ENCODE measurements around the gene VHLL.
"Not testable (repeated sequence)": the region's sequence is repeated elsewhere in the genome, so short reads cannot be mapped to it uniquely, and the experiment has no call there.

The VHLL gene

DNA sequence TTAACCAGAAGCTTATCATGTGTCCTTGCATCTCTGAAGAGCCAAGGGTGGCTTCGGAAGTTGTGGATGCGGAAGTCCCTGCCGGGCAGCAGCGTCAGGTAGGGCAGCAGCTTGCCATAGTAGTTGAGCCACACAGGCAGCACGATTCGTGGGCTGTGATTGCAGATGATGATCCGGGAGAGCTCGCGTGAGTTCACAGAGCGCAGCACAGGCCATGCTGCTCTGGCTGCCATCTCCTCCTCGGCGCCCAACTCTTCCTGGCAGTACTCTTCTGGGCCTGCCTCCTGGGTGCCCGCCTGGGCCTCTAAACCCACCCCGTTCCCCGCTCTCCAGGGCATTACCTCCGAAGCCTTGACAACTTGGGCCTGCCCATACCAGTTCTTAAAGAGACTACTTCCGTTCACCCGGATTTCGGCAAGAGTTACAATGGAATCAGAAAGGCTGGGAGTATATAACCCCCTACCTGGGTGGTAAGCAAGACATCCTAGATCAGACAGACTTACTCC lies at the start of gene VHLL:
VHLL (minus strand) TSS at position 456 of the 506 bp plus-strand sequence; CDS start at position 338, 118 bp downstream.
- no peak for DNase-seq

DNA sequence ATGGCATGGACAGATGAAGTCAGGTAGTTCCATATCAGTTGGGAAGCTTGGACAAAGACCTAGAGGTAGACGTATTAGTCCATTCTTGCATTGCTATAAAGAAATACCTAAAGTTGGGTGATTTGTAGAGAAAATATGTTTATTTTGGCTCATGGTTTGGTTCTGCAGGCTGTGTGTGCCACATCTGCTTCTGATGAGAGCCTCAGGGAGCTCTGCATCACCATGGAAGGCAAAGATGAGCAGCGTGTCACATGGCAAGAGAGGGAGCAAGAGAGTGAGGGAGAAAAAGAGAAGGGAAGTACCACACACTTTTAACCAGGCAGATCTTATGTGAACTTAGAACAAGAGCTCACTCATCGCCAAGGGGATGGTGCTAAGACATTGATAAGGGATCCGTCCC lies 48.2 kb upstream of the VHLL start:
- DNase-seq, result peak; percentile 79

DNA sequence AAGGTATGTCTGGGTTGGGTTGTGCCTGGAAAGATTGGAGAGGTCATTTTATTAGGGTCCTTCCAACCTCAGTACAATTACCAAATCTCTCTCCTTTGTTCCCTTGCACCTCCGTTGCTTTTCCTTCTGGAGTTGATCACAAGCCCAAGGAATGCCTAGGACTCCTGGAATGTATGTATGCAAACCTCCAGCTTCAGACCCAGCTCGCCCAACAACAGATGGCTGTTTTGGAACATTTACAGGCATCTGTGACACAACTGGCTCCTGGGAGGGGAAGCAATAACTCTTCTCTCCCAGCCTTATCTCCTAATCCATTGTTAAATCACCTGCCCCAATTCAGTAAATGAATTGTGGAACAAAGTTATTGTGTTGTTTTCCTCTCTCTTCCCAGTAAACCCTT lies 47.5 kb upstream of the VHLL start:
- DNase-seq, result peak; percentile 67

DNA sequence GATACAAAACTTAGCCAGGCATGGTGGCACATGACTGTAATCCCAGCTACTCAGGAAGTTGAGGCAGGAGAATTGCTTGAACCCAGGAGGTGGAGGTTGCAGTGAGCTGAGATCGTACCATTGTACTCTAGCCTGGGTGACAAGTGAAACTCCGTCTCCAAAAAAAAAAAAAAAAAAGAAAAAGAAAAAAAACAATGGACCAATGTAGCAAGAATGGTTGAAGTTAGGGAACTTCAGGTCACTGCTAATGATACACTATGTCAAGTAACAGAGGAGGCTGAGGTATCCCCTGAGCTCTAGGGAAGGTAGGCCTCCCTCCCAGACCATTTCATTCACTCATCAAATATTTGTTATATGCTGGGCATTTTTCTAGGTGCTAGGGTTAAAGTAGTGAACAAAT lies 46.9 kb upstream of the VHLL start:
- not testable (repeated sequence) for DNase-seq

DNA sequence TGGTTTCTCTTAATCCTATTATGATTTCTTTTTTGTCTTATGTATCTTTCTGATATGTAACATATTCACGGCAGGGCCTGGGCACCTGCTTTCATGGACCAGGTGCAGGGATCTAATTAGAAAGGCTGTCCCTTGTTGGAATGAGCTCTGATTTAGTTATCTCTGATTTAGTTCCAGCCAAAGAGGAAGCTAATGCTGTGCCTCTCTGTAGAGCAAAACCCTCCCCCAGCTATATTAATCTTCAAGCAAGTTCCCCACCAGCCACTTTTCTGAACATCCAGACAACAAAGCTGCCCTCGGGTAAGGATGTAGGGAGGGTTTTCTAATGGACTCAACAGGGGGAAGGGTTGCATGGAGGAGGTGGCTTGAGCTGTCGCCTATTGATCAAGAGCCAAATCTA lies 45.3 kb upstream of the VHLL start:
- no peak for DNase-seq

DNA sequence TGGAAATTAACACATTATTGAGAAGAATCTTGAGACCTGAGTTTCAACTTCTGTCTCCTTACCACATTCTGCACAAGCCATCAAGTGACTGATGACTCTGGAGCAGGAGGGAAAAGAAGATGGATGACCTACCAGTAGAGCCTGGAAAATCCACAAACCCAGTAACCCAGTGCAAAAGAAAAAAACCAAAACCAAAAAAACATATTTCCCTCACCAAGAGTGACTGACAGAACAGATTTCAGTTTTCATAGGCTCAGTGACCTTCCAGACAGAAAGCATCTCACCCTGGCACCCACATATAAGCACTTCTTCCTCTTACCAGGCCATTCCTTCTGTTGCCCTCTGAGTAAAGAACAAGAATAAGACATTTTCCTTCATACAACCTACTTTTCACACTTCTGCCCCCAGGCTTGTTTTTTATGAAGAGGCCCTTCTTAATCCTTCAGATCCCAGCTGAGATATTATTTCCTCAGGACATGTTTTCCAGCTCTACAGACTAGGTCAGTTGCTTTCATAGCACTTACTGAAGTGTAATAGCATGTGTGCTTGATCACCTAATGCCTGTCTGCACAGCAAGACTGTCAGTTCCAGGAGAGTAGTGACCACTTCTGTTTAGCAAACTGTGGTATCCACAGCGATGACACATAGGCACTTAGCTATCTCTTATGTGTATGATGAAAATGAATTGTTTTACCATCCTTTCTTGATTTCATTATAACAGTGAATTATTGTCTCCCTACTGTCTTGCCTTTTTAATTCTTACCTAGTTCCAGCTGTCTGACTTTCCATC lies 43.3 kb upstream of the VHLL start:
- DNase-seq, result no peak

DNA sequence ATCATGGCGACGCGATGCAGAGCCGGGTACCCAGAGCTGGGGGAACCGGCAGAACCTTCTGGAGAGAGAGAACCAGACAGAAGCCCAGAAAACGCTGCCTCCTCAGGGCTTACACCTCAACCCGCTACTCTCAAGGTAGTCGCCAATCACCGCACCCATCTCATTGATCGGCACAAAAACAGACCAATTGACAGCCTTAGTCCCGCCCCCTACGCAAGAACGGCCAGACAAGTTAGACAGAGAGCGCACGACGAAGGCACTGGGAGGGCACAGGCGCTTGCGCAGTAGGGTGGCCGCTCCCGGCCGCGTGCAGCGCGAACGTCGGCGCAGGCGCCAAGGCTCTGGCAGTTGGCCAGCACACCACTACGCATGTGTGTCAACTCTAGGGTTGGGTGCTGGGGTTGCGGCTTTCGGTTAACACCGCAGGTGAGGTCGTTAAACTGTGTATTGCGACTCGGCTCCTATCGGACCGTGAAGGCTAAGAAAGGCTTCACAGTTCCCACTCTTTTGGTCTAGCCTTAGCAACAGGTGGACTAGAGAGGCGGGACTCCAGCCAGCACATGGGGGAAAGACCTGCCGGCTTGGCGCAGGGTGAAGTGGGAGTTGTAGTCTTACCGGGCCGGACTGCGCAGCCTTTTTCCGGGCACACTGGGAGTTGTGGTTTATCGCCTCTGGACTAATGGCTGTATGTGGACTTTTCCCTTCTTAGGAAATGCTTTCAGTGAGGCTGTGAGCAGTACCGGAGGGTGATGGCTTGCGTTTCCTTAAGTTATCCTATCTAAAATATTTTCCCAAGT lies 39.3 kb upstream of the VHLL start, which contains the start of the genes CCT3 and TSACC:
CCT3 (minus strand) TSS at position 113 of the 797 bp plus-strand sequence; CDS start at position 5, 108 bp downstream.
TSACC (plus strand) TSS at position 347 of the 797 bp plus-strand sequence. CDS start 1,232 bp downstream, outside the sequence.
- peak; percentile 100 for DNase-seq

DNA sequence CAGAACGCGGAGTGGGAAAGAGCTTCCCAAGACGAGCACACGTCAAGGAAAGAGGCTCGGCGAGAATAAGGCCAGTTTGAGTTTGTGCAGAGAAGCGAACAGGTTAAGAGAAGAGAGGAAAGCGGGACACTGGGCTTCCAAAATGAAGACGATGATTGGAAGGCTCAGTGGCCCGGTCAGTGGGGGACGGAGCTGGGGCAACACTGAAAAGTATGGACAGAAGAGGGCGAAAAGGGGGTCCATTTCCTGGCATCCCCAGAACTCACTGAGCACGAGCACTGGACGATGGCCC lies 38.7 kb upstream of the VHLL start:
- no peak for DNase-seq

DNA sequence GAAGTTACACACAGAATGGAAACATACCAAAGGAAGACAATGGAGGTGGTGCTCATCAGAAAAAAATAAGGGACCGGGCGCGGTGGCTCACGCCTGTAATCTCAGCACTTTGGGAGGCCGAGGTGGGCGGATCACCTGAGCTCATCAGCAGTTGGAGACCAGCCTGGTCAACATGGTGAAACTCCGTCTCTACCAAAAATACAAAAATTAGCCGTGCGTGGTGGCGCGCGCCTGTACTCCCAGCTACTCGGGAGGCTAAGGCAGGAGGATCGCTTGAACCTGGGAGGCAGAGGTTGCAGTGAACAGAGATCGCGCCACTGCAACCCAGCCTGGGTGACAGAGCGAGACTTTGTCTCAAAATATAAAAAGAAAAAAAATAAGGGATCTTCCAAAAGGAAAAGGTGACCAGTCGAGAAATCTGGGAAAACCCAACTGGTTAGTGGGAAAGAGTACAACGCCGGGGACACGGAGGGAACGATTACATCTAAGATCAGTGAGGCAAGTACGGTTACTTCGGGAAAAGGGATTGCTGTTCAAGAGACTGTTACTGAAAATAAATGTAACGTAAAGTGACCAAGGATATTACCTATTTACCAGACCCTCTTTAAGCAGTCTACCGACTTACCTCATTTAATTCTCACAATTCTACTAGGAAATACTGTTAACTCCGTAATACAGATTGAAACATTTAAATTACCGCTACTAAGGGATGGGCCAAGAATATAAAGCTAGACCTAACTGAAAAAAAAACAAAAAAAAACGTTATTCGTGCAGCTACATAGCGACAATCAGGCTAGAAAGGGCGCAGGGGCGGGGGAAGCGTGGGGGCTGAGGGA lies 38.2 kb upstream of the VHLL start:
- no peak for DNase-seq

DNA sequence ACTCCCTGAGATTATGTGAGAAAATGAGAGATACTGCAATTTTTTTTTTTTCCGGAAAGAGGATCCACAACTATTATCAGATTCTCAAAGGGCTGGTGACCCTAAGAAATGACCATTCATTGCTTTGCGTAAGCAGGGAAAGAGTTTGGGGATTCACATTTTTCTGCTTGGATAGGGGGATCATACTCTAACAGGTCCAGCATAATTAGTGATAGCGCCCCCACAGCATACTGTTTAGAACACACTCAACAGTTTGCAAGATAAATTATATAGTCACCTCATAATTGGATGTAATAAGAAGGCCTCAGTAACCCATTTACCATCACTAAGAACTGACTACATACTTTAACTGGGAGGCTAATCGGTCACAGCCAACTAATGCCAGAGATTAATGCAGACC lies 37.1 kb upstream of the VHLL start:
- no peak for DNase-seq

DNA sequence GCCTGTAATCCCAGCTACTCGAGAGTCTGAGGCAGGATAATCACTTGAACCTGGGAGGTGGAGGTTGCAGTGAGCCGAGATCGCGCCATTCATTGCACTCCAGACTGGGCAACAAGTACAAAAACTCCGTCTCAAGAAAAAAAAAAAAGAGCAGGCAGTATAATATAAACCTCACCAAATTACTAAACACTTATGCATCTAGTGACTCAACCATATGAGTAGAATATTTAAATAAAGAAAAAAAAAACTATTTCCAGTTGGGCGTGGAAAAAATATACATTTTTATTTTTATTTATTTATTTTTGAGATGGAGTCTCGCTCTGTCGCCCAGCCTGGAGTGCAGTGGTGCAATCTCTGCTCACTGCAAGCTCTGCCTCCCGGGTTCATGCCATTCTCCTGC lies 24.1 kb upstream of the VHLL start:
- DNase-seq, result peak; percentile 15

DNA sequence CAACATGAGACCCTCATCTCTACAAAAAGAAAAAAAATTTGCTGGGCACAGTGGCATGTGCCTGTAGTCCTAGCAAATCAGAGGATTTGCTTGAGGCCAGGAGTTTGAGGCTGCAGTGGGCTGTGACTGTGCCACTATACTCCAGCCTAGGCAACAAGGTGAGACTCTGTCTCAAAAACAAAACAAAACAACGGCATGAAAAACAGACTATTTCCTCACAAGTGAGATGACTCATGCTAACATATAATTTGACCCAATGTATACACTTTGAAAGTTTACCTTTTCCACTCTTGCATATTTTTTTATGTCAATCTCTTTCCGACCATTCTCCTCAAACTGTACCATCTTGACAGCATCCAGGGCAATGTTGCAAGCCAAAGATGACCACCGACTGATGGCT lies 21.5 kb upstream of the VHLL start:
- no peak for DNase-seq

DNA sequence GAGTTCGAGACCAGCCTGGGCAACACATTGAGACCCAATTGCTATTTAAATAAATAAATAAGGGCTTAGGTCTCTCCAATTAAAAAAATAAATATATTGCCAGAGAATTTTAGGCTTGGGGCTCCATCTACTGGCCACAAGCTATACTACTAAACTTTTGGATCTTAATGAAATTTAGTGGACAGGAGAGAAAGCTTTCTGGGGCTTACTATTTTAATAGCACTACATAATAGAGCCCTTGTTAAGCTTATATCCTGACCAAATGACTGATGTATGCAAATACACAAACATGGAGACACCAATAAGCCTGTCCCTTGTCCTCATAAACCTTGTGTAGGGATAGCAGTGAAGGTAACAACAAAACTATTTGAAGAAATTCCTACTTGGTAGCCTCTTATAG lies 20.6 kb upstream of the VHLL start:
- peak; percentile 25 for DNase-seq

DNA sequence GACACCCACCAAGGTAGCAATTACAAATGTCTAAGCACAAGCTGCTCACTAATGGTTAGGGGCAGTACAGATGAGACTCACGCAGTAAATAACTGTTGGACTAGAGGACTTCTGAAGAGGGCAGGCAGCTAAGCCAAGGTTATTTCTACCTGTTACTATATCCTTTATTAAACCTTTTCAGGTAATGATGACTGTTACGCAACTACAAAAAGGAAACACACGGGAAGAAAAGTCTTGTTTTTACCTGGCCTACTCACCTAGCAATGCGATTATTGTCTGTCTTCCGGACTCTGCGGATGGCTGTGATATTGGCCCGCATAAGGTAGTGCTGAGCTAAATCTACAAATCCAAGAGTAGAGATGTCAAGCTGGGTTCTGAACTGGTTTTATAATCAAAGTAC lies 17.8 kb upstream of the VHLL start:
- no peak for DNase-seq

DNA sequence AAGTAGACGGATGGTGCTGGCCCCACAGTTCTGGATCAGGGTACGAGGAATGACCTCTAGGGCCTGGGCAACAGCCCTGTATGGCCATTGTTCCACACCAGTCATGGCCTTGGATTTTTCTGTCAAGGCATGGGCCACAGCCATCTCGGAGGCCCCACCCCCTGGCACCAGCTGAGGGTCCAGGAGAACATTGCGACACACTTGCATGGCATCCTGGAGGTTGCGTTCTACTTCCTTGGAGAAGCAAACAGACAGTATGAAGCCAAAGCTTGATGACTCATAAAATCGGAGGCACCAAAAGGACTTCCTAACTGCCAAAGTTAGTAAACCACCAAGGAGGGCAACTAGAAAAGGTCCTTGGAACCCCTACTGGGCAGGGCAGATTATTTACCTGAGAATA lies 11.9 kb upstream of the VHLL start:
- DNase-seq, result no peak

DNA sequence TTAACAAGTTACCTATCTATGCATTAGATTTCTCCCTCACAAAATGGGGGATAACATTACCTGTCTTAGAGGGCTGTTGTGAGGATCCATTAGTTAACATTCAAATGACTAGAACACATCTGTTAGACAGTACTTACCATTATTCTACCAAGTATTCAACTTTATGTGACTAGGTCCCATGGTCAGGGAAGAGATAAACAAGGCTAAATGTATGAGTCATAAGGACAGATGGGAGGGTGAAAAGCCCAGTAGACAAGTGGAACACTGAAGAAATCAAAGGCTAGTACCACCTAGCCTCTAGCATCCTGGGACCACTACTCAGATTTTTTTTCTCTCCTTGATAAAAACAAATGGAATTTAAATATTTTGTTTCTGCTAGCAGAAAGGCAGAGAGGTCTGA lies 9.0 kb upstream of the VHLL start:
- DNase-seq, result no peak

DNA sequence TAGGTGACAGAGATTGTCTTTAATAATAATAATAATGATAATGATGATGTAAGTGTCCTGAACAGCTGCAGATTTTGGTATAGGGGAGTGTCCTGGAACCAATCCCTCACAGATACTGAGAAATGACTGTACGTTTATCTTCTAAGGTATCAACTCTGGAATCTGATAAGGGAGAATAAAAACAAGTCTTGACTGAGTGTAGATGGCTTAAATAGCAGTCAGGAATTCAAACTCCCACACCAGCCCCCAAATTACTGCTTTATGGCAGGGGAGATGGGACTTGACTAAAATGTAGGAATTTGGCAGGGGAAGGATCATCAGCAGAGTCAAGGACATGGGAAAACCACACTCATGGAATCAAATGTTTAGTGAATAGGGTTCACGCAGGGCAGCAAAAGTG lies 6.1 kb upstream of the VHLL start:
- DNase-seq, result no peak

DNA sequence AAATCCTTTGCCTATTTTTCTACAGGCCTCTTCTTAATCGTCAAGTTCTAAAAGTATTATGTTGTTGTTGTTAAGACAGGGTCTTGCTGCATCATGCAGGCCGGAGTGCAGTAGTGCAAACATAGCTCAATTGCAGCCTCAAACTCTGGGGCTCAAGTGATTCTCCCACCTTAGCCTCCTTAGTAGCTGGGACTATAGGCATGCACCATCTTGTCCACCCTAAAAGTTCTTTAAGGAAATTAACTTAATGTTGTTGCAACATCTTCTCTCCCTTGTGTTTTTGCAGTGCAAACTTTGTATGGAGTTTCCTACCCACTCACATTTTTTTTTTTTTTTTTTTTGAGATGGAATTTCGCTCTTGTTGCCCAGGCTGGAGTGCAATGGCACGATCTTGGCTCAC lies 4.1 kb upstream of the VHLL start:
- no peak for DNase-seq

DNA sequence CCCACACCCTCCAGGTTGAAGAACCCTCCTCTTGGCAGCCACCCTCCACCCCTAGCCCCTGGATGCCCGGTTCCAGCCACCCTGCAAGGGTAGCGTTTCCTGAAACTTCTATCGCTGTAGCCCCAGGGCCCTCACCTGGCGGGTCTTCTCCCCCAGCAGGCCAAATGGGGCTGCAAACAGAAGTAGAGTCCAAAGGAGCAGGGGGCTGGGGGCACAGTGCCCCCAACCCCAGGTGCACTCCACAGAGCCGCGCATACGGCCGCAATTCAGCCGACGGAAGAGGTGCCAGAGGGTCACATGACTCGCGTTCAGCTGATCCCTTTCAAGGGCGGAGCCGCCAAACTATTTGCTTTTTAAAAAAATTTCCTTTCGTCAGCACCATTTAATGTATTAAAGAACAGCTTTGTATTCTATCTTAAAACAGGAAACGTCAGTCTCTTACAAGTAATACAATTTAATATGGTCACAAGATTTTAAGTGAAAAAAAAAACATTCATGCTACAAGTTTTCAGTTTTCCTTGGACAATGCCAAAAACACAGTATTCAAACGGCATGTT lies 3.6 kb downstream of the VHLL start, which contains the start of gene GLMP:
GLMP (minus strand) TSS at position 289 of the 557 bp plus-strand sequence; CDS start at position 255, 34 bp downstream.
- peak; percentile 62 for DNase-seq

DNA sequence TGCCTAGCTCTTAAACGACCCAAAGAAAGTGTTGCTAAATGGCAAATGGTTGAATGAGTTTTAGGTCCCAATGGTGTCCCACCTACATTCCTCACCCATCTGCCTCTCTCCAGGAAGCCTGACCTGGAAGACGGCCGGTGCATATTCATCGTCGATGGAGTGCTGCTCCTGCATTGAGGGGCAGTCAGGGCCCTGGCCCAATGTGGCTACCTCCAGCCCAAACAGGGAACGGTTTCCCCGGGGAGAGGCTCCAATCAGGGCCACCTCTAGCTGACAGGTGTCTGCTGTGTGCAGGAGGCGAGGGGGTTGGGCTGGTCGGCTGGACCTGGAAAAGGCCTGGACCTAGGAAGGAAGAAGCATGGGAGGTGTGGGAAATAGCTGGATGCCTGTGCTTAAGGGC lies 5.2 kb downstream of the VHLL start:
- DNase-seq, result no peak

DNA sequence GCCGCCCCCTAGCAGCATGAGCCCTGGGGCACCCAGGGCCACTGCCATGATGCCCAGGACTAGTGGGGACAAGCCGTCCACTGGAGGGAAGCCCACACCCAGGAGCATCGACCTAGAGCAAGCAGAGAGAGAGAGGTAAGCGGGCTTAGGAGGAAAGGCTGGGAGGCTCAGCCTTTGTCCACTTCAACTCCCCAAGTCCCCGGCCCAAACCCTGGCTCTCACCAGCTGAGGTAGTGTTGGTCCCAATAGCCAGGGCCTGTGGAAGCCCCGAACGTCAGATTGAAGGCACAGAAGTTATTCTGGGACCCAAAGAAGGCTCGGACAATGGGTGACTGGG lies 6.0 kb downstream of the VHLL start:
- DNase-seq, result no peak

DNA sequence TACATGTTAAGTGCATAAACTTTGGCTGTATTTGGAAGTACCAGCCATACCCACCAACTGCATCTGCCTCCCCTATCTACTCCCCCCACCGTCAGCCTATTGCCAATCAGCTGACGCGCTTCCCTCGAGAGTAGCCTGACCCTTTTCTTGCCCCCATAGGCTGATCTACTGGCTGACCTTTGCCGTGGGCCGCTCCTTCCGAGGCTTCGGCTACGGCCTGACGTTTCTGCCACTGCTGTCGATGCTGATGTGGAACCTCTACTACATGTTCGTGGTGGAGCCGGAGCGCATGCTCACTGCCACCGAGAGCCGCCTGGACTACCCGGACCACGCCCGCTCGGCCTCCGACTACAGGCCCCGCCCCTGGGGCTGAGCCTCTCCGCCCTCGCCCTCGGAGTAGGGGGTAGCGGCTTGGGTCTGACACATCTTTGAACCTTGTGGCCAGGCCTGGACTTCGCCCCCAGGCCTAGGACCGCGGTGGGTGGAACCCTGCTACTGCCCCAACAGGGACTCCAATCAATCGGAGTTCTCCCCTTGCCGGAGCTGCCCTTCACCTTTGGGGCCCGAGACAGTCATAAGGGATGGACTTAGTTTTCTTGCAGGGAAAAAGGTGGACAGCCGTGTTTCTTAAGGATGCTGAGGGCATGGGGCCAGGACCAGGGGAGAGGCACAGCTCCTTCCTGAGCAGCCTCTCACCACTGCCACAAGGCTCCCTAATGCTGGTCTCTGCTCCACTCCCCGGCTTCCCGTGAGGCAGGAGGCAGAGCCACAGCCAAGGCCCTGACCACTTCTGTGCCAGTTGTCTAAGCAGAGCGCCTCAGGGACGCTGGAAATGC lies 7.7 kb downstream of the VHLL start:
- peak; percentile 66 for DNase-seq
